ENCODE results near the gene C21orf58. TPM values are rescaled to one million over a fixed set of nuclear protein-coding genes. Genes with fewer than 3 reads are reported as not detected.
A peak's percentile ranks its signal among the peaks of the same experiment; 100 is the strongest.

The C21orf58 gene
- total RNA-seq, 1 experiment from 2014 or later = 35.1 TPM

- H3K36me3 Mint-ChIP-seq = peaks cover 51% of the 10 kb centered on the region
- H3K27ac Mint-ChIP-seq = peak overlapping the region; percentile 61
- H3K27me3 Mint-ChIP-seq (ENCODE audit: low read depth) = no peaks in the 10 kb centered on the region
- TF ChIP-seq CBFB (CRISPR knock-in tag; IDR thresholded peaks at IDR 0.05; ENCODE audit: low read depth) (no peak), ZSCAN18 (CRISPR knock-in tag; IDR thresholded peaks at IDR 0.05) (no peak), OVOL2 (CRISPR knock-in tag; IDR thresholded peaks at IDR 0.05; ENCODE audit: borderline replicate concordance) (no peak), E2F1 (CRISPR knock-in tag; IDR thresholded peaks at IDR 0.05) (no peak), EMX1 (CRISPR knock-in tag; IDR thresholded peaks at IDR 0.05) (no peak), SMAD4 (CRISPR knock-in tag; IDR thresholded peaks at IDR 0.05) (no peak), STAT6 (CRISPR knock-in tag; conservative IDR thresholded peaks at IDR 0.05; ENCODE audit: low read depth) (no peak), FOXP4 (CRISPR knock-in tag; IDR thresholded peaks at IDR 0.05) (no peak), ELF4 (CRISPR knock-in tag; IDR thresholded peaks at IDR 0.05; ENCODE audit: low read depth) (no peak), ESRRA (CRISPR knock-in tag; IDR thresholded peaks at IDR 0.05; ENCODE audit: borderline replicate concordance) (no peak), TEAD4 (CRISPR knock-in tag; IDR thresholded peaks at IDR 0.05) (no peak), ZNF219 (CRISPR knock-in tag; IDR thresholded peaks at IDR 0.05; ENCODE audit: borderline replicate concordance) (no peak), ZNF281 (CRISPR knock-in tag; IDR thresholded peaks at IDR 0.05) (no peak), E2F5 (CRISPR knock-in tag; IDR thresholded peaks at IDR 0.05) (no peak), IRF1 (CRISPR knock-in tag; IDR thresholded peaks at IDR 0.05) (no peak), ATF3 (CRISPR knock-in tag; conservative IDR thresholded peaks at IDR 0.05) (no peak), TEAD1 (CRISPR knock-in tag; IDR thresholded peaks at IDR 0.05) (no peak), CREB1 (CRISPR knock-in tag; IDR thresholded peaks at IDR 0.05) (no peak), ZNF512 (CRISPR knock-in tag; IDR thresholded peaks at IDR 0.05; ENCODE audit: borderline replicate concordance) (no peak), ZNF671 (CRISPR knock-in tag; IDR thresholded peaks at IDR 0.05) (no peak)
- ChIA-PET POLR2A (no interaction called here), CTCF (interaction anchor here (1.3 kb wide), 1 partner anchor 11 kb away, joined by 5 read pairs; no protein-coding TSS in a partner anchor)
- H3K9me3 Mint-ChIP-seq = peaks cover 5% of the 10 kb centered on the region
- H3K4me1 Mint-ChIP-seq = no peaks in the 10 kb centered on the region
- H3K4me3 Mint-ChIP-seq = no peak overlapping the region
- ATAC-seq (no peak), DNase-seq (ENCODE audit: low spot score) (no peak)
These were observed 46.0 kb upstream of the C21orf58 start for GRCh38 chr21:46369520-46370235.
